Measurements from ENCODE around the gene ABCB6.
A peak's percentile ranks its signal among the peaks of the same experiment; 100 is the strongest.
"Not testable (repeated sequence)": the region's sequence is repeated elsewhere in the genome, so short reads cannot be mapped to it uniquely, and the experiment has no call there.

The ABCB6 gene

GRCh38 chr2:219218732-219219701 is at the start of gene ABCB6:
TSS of gene ABCB6 (minus strand) at chr2:219218958. CDS start at chr2:219218673, 285 bp downstream.
- Histone ChIP-seq H3K4me3 (ENCODE audit: low read depth, low read length) (peak within 1 kb of the TSS; percentile 73), H3K36me3 (ENCODE audit: control insufficient read depth, insufficient read depth, low read length) (peaks cover 59% of the 10 kb centered on the region), H3K27ac (ENCODE audit: low read depth, low read length) (peak within 1 kb of the TSS; percentile 75; the same call in 1 of the 2 replicates)

DNA sequence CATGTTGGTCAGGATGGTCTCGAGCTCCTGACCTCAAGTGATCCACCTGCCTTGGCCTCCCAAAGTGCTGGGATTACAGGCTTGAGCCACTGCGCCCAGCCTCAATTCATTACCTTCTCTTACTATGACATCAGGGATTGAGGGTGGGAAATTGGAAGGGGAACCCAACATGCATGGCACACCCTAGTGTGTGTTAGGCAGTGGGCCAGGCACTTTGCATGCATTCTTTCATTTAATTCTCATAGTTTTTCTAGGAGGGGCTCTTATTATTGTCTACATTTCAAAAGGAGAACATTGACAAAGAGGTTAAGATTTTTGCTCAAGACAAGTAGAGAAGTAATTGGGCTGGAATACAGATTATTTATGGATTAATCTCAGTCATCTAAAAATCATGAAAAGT is 49.5 kb upstream of the ABCB6 start:
- no peaks in the 10 kb centered on the region for H3K9me3 ChIP-seq (ENCODE audit: control insufficient read depth, insufficient read depth, low read depth, low read length)
- no peaks in the 10 kb centered on the region for H3K4me1 ChIP-seq (ENCODE audit: control insufficient read depth, insufficient read depth, low read length)
- H3K27me3 ChIP-seq (ENCODE audit: control insufficient read depth, insufficient read depth, low read length) = peaks cover 24% of the 10 kb centered on the region
- no peak overlapping the region for H3K27ac ChIP-seq (ENCODE audit: low read depth, low read length)
- no peak overlapping the region for H3K9ac ChIP-seq (ENCODE audit: low read length)
- no peak overlapping the region for H3K4me3 ChIP-seq (ENCODE audit: low read depth, low read length)
- H3K36me3 ChIP-seq (ENCODE audit: control insufficient read depth, insufficient read depth, low read length) = no peaks in the 10 kb centered on the region

More at GRCh38 chr2:219218732-219219701, at the start of gene ABCB6:
- Histone ChIP-seq H3K9ac (ENCODE audit: low read length) (peak within 1 kb of the TSS; percentile 86), H3K27me3 (ENCODE audit: control insufficient read depth, insufficient read depth, low read length) (no peaks in the 10 kb centered on the region), H3K4me1 (ENCODE audit: control insufficient read depth, insufficient read depth, low read length) (peaks cover 18% of the 10 kb centered on the region), H3K9me3 (ENCODE audit: control insufficient read depth, insufficient read depth, low read depth, low read length) (no peaks in the 10 kb centered on the region)

GRCh38 chr2:219266886-219267285 is 48.1 kb upstream of the ABCB6 start:
- H3K27me3 ChIP-seq (ENCODE audit: control insufficient read depth, insufficient read depth, low read length) = peaks cover 27% of the 10 kb centered on the region
- H3K4me1 ChIP-seq (ENCODE audit: control insufficient read depth, insufficient read depth, low read length) = no peaks in the 10 kb centered on the region
- no peaks in the 10 kb centered on the region for H3K9me3 ChIP-seq (ENCODE audit: control insufficient read depth, insufficient read depth, low read depth, low read length)
- H3K4me3 ChIP-seq (ENCODE audit: low read depth, low read length) = no peak overlapping the region
- no peaks in the 10 kb centered on the region for H3K36me3 ChIP-seq (ENCODE audit: control insufficient read depth, insufficient read depth, low read length)
- H3K9ac ChIP-seq (ENCODE audit: low read length) = no peak overlapping the region
- no peak overlapping the region for H3K27ac ChIP-seq (ENCODE audit: low read depth, low read length)

GRCh38 chr2:219266232-219266631 is 47.5 kb upstream of the ABCB6 start:
- Histone ChIP-seq H3K9ac (ENCODE audit: low read length) (no peak overlapping the region), H3K4me1 (ENCODE audit: control insufficient read depth, insufficient read depth, low read length) (no peaks in the 10 kb centered on the region), H3K36me3 (ENCODE audit: control insufficient read depth, insufficient read depth, low read length) (no peaks in the 10 kb centered on the region), H3K27me3 (ENCODE audit: control insufficient read depth, insufficient read depth, low read length) (peaks cover 34% of the 10 kb centered on the region), H3K27ac (ENCODE audit: low read depth, low read length) (no peak overlapping the region), H3K9me3 (ENCODE audit: control insufficient read depth, insufficient read depth, low read depth, low read length) (no peaks in the 10 kb centered on the region), H3K4me3 (ENCODE audit: low read depth, low read length) (no peak overlapping the region)

- Histone ChIP-seq H3K9ac (ENCODE audit: low read length) (no peak overlapping the region), H3K36me3 (ENCODE audit: control insufficient read depth, insufficient read depth, low read length) (no peaks in the 10 kb centered on the region), H3K4me1 (ENCODE audit: control insufficient read depth, insufficient read depth, low read length) (no peaks in the 10 kb centered on the region), H3K27ac (ENCODE audit: low read depth, low read length) (no peak overlapping the region), H3K27me3 (ENCODE audit: control insufficient read depth, insufficient read depth, low read length) (peaks cover 43% of the 10 kb centered on the region), H3K4me3 (ENCODE audit: low read depth, low read length) (no peak overlapping the region), H3K9me3 (ENCODE audit: control insufficient read depth, insufficient read depth, low read depth, low read length) (no peaks in the 10 kb centered on the region)
Measured at GRCh38 chr2:219261024-219261855, 42.5 kb upstream of the ABCB6 start.

DNA sequence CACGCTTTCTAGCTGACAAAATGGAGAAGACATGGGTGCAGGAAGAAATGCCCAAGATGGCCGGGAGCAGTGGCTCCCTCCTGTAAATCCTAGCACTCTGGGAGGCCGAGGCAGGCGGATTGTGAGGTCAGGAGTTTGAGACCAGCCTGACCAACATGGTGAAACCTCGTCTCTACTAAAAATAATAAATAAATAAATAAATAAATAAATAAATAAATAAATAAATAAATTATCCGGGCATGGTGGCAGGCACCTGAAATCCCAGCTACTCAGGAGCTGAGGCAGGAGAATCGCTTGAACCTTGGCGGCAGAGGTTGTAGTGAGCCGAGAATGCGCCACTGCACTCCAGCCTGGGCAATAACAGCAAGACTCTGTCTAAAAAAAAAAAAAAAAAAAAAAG is 40.2 kb upstream of the ABCB6 start:
- H3K9me3 ChIP-seq (ENCODE audit: control insufficient read depth, insufficient read depth, low read depth, low read length); H3K27ac ChIP-seq (ENCODE audit: low read depth, low read length); H3K9ac ChIP-seq (ENCODE audit: low read length); H3K4me3 ChIP-seq (ENCODE audit: low read depth, low read length); H3K4me1 ChIP-seq (ENCODE audit: control insufficient read depth, insufficient read depth, low read length); H3K36me3 ChIP-seq (ENCODE audit: control insufficient read depth, insufficient read depth, low read length): not testable (repeated sequence)
- peaks cover 59% of the 10 kb centered on the region for H3K27me3 ChIP-seq (ENCODE audit: control insufficient read depth, insufficient read depth, low read length)

DNA sequence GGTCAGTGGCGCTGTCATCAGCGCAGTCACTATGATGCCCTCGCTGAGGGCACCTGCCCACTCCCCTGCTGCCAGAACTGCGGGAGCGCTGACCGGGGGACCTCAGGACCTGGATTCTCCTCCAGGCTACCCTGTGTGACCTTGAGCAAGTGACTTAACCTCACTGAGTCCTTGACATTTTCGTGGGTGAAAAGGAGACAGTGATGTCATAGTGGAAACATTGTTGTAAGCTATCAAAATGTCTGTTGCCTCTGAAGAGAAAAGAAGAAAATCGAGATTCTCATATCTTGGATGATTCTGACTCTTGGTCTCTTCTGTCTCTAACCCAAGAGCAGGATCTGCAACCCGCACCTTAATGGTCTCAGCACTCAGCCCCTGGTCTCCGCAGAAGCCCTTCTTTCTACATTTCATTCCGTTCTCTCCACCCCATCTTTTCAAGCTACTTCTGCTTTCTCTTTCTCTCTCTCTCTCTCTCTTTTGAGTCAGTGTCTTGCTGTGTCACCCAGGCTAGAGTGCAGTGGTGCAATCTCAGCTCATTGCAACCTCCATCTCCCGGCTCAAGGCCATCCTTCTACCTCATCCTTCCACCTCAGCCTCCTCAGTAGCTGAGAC is 35.9 kb upstream of the ABCB6 start:
- Histone ChIP-seq H3K36me3 (ENCODE audit: control insufficient read depth, insufficient read depth, low read length) (peaks cover 6% of the 10 kb centered on the region), H3K27ac (ENCODE audit: low read depth, low read length) (no peak overlapping the region), H3K4me3 (ENCODE audit: low read depth, low read length) (peak overlapping the region; percentile 73), H3K9ac (ENCODE audit: low read length) (no peak overlapping the region), H3K9me3 (ENCODE audit: control insufficient read depth, insufficient read depth, low read depth, low read length) (no peaks in the 10 kb centered on the region), H3K27me3 (ENCODE audit: control insufficient read depth, insufficient read depth, low read length) (peaks cover 75% of the 10 kb centered on the region), H3K4me1 (ENCODE audit: control insufficient read depth, insufficient read depth, low read length) (peaks cover 12% of the 10 kb centered on the region)

GRCh38 chr2:219253753-219254589 is 35.2 kb upstream of the ABCB6 start, which contains the start of gene TUBA4A:
TSS of gene TUBA4A (minus strand) at chr2:219253918. CDS start at chr2:219253858, 60 bp downstream.
- Histone ChIP-seq H3K27me3 (ENCODE audit: control insufficient read depth, insufficient read depth, low read length) (peaks cover 69% of the 10 kb centered on the region), H3K9ac (ENCODE audit: low read length) (peak within 1 kb of the TSS; percentile 1), H3K4me3 (ENCODE audit: low read depth, low read length) (peak within 1 kb of the TSS; percentile 73), H3K9me3 (ENCODE audit: control insufficient read depth, insufficient read depth, low read depth, low read length) (no peaks in the 10 kb centered on the region), H3K27ac (ENCODE audit: low read depth, low read length) (no peak within 1 kb of the TSS), H3K4me1 (ENCODE audit: control insufficient read depth, insufficient read depth, low read length) (peaks cover 19% of the 10 kb centered on the region), H3K36me3 (ENCODE audit: control insufficient read depth, insufficient read depth, low read length) (peaks cover 6% of the 10 kb centered on the region)

- no peaks in the 10 kb centered on the region for H3K9me3 ChIP-seq (ENCODE audit: control insufficient read depth, insufficient read depth, low read depth, low read length)
- H3K9ac ChIP-seq (ENCODE audit: low read length) = peak within 1 kb of the TSS; percentile 1
- H3K4me3 ChIP-seq (ENCODE audit: low read depth, low read length) = peak within 1 kb of the TSS; percentile 73
- H3K27me3 ChIP-seq (ENCODE audit: control insufficient read depth, insufficient read depth, low read length) = peaks cover 65% of the 10 kb centered on the region
- peaks cover 11% of the 10 kb centered on the region for H3K36me3 ChIP-seq (ENCODE audit: control insufficient read depth, insufficient read depth, low read length)
- H3K27ac ChIP-seq (ENCODE audit: low read depth, low read length) = no peak within 1 kb of the TSS
- peaks cover 21% of the 10 kb centered on the region for H3K4me1 ChIP-seq (ENCODE audit: control insufficient read depth, insufficient read depth, low read length)
Measured at GRCh38 chr2:219252900-219253752, 34.4 kb upstream of the ABCB6 start, which contains the start of gene TUBA4B. TSS of gene TUBA4B (plus strand) at chr2:219253243. CDS start at chr2:219253408, 165 bp downstream.

Data from HUES6 (cell line).